Stimulated activated CD8-positive, alpha-beta memory T cell treated with anti-CD3 and anti-CD28 coated beads, Interleukin-2, amount 100 ng/mL, for 48 hours (primary cell): ENCODE data around the gene IRF1.

Source experiments
- DNase-seq, 2 donors: peaks; one replicate each; pipeline ENCODE4 v3.0.0-alpha.2; 2020; ENCODE audit warnings: low read depth in 2 of 2

Gene IRF1

GRCh38 chr5:132500931-132501628 lies 10.5 kb upstream of the IRF1 start:
- DNase-seq, result peak; percentile 48 to 55

- DNase-seq, result no peak
These were observed 9.8 kb upstream of the IRF1 start for GRCh38 chr5:132500244-132500930.

GRCh38 chr5:132499440-132500243 lies 9.1 kb upstream of the IRF1 start:
- no peak for DNase-seq

- DNase-seq, result no peak
These were observed 8.2 kb upstream of the IRF1 start for GRCh38 chr5:132498686-132499271.

GRCh38 chr5:132498152-132498551 lies 7.6 kb upstream of the IRF1 start:
- no peak for DNase-seq

- no peak for DNase-seq
These were observed 7.0 kb upstream of the IRF1 start for GRCh38 chr5:132497488-132497997.

- DNase-seq, result peak; percentile 55 to 56
These were observed 6.3 kb upstream of the IRF1 start for GRCh38 chr5:132496631-132497487.

- DNase-seq, result peak; percentile 68 to 80
These were observed 5.6 kb upstream of the IRF1 start for GRCh38 chr5:132496191-132496630.

GRCh38 chr5:132495667-132496190 lies 5.2 kb upstream of the IRF1 start:
- DNase-seq, result peak; percentile 67 to 75

- no peak for DNase-seq
These were observed 3.2 kb upstream of the IRF1 start for GRCh38 chr5:132493821-132494220.

- no peak for DNase-seq
These were observed 2.7 kb upstream of the IRF1 start for GRCh38 chr5:132493241-132493640.

GRCh38 chr5:132492386-132493125 lies 2.0 kb upstream of the IRF1 start:
- DNase-seq, result no peak

GRCh38 chr5:132491368-132492364 lies 1.1 kb upstream of the IRF1 start:
- no peak for DNase-seq

- no peak for DNase-seq
These were observed 596 bp downstream of the IRF1 start for GRCh38 chr5:132489871-132490483.

- DNase-seq, result no peak
These were observed 1.4 kb downstream of the IRF1 start for GRCh38 chr5:132489051-132489770.

- no peak for DNase-seq
These were observed 2.0 kb downstream of the IRF1 start for GRCh38 chr5:132488590-132488989.

GRCh38 chr5:132487841-132488555 lies 2.6 kb downstream of the IRF1 start:
- no peak for DNase-seq
